Natural killer cell (primary cell): ENCODE measurements around the gene BTD. TPM values are rescaled to one million over a fixed set of nuclear protein-coding genes. Genes with fewer than 3 reads are reported as not detected.

Experiments used
- ATAC-seq, 3 donors: fragments of 150-1000 bp in 2 of 3; fragments of 200-7000 bp in 1 of 3; cut with Tn5 transposase; 1 replicate in 1 of 3; 2 replicates in 2 of 3; pipeline ENCODE4 v1.10.0; 2021; ENCODE audit warnings: mild to moderate bottlenecking in 2 of 3, moderate library complexity in 2 of 3
- DNase-seq, 2 donors: peaks; one replicate each; pipeline versions ENCODE4 v3.0.0 to v3.0.0-alpha.2; 2013 to 2021; ENCODE audit warnings: mixed read lengths in 1 of 2
- H3K27ac ChIP-seq: one replicate; pipeline ENCODE4 v1.5.1; 2013; ENCODE audit warnings: mild to moderate bottlenecking, low read length
- H3K27me3 ChIP-seq: one replicate; pipeline ENCODE4 v1.6.1; 2013; ENCODE audit warnings: low read length; ENCODE audit not compliant: control insufficient read depth, insufficient read depth
- H3K36me3 ChIP-seq: one replicate; pipeline ENCODE4 v1.6.1; 2013; ENCODE audit warnings: low read length; ENCODE audit not compliant: control insufficient read depth, insufficient read depth
- H3K4me1 ChIP-seq: one replicate; pipeline ENCODE4 v1.6.1; 2013; ENCODE audit warnings: low read length; ENCODE audit not compliant: control insufficient read depth, insufficient read depth
- H3K4me3 ChIP-seq: one replicate; pipeline ENCODE4 v1.5.1; 2013; ENCODE audit warnings: low read length
- H3K9me3 ChIP-seq: one replicate; pipeline ENCODE4 v1.6.1; 2013; ENCODE audit warnings: low read length; ENCODE audit not compliant: control insufficient read depth, insufficient read depth
- H3K27ac Mint-ChIP-seq, 2 donors: one replicate each; pipeline ENCODE4 v1.8.0; 2022; ENCODE audit warnings: mild to moderate bottlenecking in 2 of 2, mixed read lengths in 2 of 2, moderate library complexity in 1 of 2
- H3K27me3 Mint-ChIP-seq, 2 donors: one replicate each; pipeline ENCODE4 v1.8.0; 2022; ENCODE audit warnings: low read depth in 2 of 2, mixed read lengths in 2 of 2
- H3K36me3 Mint-ChIP-seq: one replicate; pipeline ENCODE4 v1.8.0; 2022; ENCODE audit warnings: mixed read lengths
- H3K4me1 Mint-ChIP-seq, 2 donors: one replicate each; pipeline ENCODE4 v1.8.0; 2022; ENCODE audit warnings: mixed read lengths in 2 of 2
- H3K4me3 Mint-ChIP-seq: one replicate; pipeline ENCODE4 v1.8.0; 2022; ENCODE audit warnings: mild to moderate bottlenecking, moderate library complexity, mixed read lengths
- H3K9me3 Mint-ChIP-seq, 2 donors: one replicate each; pipeline ENCODE4 v1.8.0; 2022; ENCODE audit warnings: mixed read lengths in 2 of 2
- CTCF ChIP-seq: fragments of 200-600 bp; IDR thresholded peaks from one replicate; pipeline ENCODE4 v1.8.0; 2022; ENCODE audit warnings: antibody characterized with exemption
- WGBS: methylation state at CpG from one replicate; pipeline ENCODE4 v1.1.7; 2013; ENCODE audit warnings: missing lambda C conversion rate; ENCODE audit not compliant: insufficient coverage; 5-methylcytosine and 5-hydroxymethylcytosine counted together
- intact Hi-C: fragments of 100-400 bp; cut with micrococcal nuclease; formaldehyde crosslinking; loops from one replicate; pipeline ENCODE4 v1.14.2; 2022
- total RNA-seq, 4 donors: library from RNA; stranded (reverse); fragments of 120-200 nt in 1 of 4; gene quantifications; one replicate each; pipeline versions ENCODE4 v1.2.3 to v1.2.4, GENCODE V29; 2013 to 2022

Gene BTD
- total RNA-seq, 3 donors from 2014 or later (not counting 1 experiment from before 2014, with no cell fraction given) = 19.9 to 27.5 (median 23.6) TPM

- TF ChIP-seq CTCF = no peak
- peaks cover 7 to 8% of the 10 kb centered on the region in 2 donors for H3K27me3 Mint-ChIP-seq
- no peak overlapping the region for H3K4me3 Mint-ChIP-seq
- intact Hi-C loops = no loop called here
- H3K4me3 ChIP-seq = no peak overlapping the region
- ATAC-seq = no peak
- no peaks in the 10 kb centered on the region for H3K27me3 ChIP-seq
- H3K9me3 Mint-ChIP-seq = peaks cover 3 to 9% of the 10 kb centered on the region in 2 donors
- no peak for DNase-seq
- 67% methylated on average over 5 of the region's 5 CpGs for WGBS
- H3K36me3 ChIP-seq = no peaks in the 10 kb centered on the region
- peaks cover 23% of the 10 kb centered on the region for H3K9me3 ChIP-seq
- H3K4me1 Mint-ChIP-seq = peaks cover 14 to 45% of the 10 kb centered on the region in 2 donors
- no peak overlapping the region for H3K27ac ChIP-seq
- H3K36me3 Mint-ChIP-seq = peaks cover 16% of the 10 kb centered on the region
- peaks cover 11% of the 10 kb centered on the region for H3K4me1 ChIP-seq
- H3K27ac Mint-ChIP-seq = no peak overlapping the region
These were observed 57.9 kb downstream of the BTD start for GRCh38 chr3:15659254-15659975.

- H3K36me3 ChIP-seq = no peaks in the 10 kb centered on the region
- Mint-ChIP-seq H3K4me3 (no peak overlapping the region), H3K9me3 (peaks cover 3 to 9% of the 10 kb centered on the region in 2 donors), H3K36me3 (peaks cover 16% of the 10 kb centered on the region), H3K4me1 (peaks cover 14 to 45% of the 10 kb centered on the region in 2 donors), H3K27me3 (peaks cover 7 to 8% of the 10 kb centered on the region in 2 donors), H3K27ac (no peak overlapping the region)
- WGBS = 77% methylated on average over 5 of the region's 7 CpGs
- no peaks in the 10 kb centered on the region for H3K27me3 ChIP-seq
- ATAC-seq (no peak), DNase-seq (no peak)
- no peak for TF ChIP-seq CTCF
- H3K4me3 ChIP-seq = no peak overlapping the region
- H3K4me1 ChIP-seq = peaks cover 11% of the 10 kb centered on the region
- H3K9me3 ChIP-seq = peaks cover 23% of the 10 kb centered on the region
- intact Hi-C loops = no loop called here
- H3K27ac ChIP-seq = no peak overlapping the region
These were observed 58.8 kb downstream of the BTD start for GRCh38 chr3:15660055-15660935.

- H3K9me3 Mint-ChIP-seq = no peaks in the 10 kb centered on the region
- H3K27ac Mint-ChIP-seq = no peak overlapping the region
- peaks cover 7 to 8% of the 10 kb centered on the region in 2 donors for H3K27me3 Mint-ChIP-seq
- Histone ChIP-seq H3K4me3 (no peak overlapping the region), H3K27ac (no peak overlapping the region), H3K4me1 (peaks cover 8% of the 10 kb centered on the region), H3K36me3 (no peaks in the 10 kb centered on the region), H3K27me3 (no peaks in the 10 kb centered on the region), H3K9me3 (no peaks in the 10 kb centered on the region)
- intact Hi-C loops = no loop called here
- H3K36me3 Mint-ChIP-seq = no peaks in the 10 kb centered on the region
- 90% methylated on average over 1 of the region's 1 CpG for WGBS
- H3K4me3 Mint-ChIP-seq = no peak overlapping the region
- DNase-seq (no peak), ATAC-seq (no peak)
- TF ChIP-seq CTCF = no peak
- H3K4me1 Mint-ChIP-seq = peaks cover 21 to 51% of the 10 kb centered on the region in 2 donors
These were observed 62.6 kb downstream of the BTD start for GRCh38 chr3:15664144-15664543.
